GM19328 (cell line): ENCODE results near the gene C1orf105.
"Not testable (repeated sequence)": the region's sequence is repeated elsewhere in the genome, so short reads cannot be mapped to it uniquely, and the experiment has no call there.

Experiments used
- ATAC-seq: cut with Tn5 transposase; IDR thresholded peaks from one replicate; pipeline ENCODE4 v1.9.1; 2021; ENCODE audit warnings: mild to moderate bottlenecking, moderate library complexity; ENCODE audit not compliant: unreplicated experiment

C1orf105 gene

GRCh38 chr1:172484252-172484651, 63.8 kb downstream of the C1orf105 start:
- no peak for ATAC-seq

GRCh38 chr1:172485626-172486025, 65.1 kb downstream of the C1orf105 start:
- ATAC-seq, result no peak

- ATAC-seq, result no peak
Measured at GRCh38 chr1:172486805-172487454, 66.4 kb downstream of the C1orf105 start.

DNA sequence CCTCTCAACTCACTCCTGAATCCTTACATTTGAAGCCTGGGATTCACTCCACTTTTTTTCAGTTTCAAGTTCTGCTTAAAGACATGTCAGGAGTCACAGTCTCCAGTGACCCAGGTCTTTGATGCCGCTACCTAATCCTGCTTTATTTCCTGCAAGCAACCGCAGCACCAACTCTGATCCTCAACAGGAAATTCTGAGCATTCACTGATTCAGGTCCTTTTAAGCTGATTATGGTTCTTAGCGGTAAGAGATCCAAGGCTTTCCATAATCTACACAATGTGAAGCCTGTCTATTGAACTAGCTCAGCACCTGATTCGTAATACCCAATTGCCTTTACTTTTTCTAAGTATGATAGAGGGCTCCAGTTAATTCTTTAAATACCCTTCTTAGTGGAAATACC, 67.1 kb downstream of the C1orf105 start:
- ATAC-seq, result no peak

DNA sequence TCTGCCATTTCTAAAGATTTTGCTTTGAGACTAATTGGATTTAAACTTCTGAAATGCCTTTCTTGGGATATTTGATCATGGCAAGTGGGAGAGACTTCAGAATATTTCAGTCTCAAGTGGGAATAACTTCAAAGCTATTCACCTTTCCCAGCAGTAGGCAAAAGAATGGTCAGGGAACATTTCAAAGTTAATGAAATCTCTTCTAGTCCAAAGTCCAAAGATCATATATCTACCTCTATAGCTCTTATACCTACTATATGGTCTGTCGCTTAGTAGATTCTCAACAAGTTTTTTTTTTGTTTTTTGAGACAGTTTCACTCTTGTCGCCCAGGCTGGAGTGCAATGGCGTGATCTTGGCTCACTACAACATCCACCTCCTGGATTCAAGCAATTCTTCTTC, 67.9 kb downstream of the C1orf105 start:
- no peak for ATAC-seq

DNA sequence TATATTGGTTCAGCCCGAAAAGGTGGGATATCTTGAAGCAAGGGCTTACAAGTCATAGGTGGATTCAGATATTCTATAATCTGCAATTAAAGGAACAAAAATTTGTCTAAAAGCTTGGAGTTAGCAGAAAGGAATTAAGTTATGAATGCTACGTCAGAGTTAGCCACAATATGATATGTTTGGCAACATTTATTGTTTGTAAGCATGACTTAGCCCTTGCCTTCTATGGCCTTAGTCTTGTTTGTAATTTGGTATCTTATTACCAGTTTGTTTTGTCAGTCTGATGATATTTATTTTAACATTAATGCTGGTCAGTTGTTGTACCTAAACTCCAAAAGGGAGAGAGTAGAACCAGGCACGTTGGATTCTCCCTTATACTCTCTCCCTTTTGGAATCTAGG, 69.4 kb downstream of the C1orf105 start:
- ATAC-seq, result no peak

- no peak for ATAC-seq
Measured at GRCh38 chr1:172492421-172492820, 71.9 kb downstream of the C1orf105 start.

- no peak for ATAC-seq
Measured at GRCh38 chr1:172494166-172494565, 73.7 kb downstream of the C1orf105 start.

- not testable (repeated sequence) for ATAC-seq
Measured at GRCh38 chr1:172496127-172496526, 75.6 kb downstream of the C1orf105 start.

- ATAC-seq, result no peak
Measured at GRCh38 chr1:172496678-172497077, 76.2 kb downstream of the C1orf105 start.

DNA sequence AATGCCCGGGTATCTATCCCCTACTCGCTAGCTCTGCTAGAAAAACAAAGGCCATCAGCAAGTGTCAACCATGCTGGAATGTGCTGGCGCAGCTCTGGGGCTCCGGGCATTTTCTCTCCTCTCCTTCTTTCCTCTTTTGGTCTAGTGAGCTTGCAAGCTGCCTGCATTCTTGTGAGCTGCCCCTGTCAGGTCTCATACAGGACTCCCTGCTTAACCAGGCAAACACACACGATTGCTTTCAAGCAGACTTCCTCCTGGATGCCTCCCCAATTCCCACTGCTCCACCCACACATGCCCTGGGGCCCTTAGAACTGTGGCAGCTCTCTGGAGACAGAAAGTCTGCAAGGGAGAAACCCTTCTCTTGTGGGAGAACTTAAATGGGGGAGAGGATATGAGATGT, 76.7 kb downstream of the C1orf105 start:
- no peak for ATAC-seq

DNA sequence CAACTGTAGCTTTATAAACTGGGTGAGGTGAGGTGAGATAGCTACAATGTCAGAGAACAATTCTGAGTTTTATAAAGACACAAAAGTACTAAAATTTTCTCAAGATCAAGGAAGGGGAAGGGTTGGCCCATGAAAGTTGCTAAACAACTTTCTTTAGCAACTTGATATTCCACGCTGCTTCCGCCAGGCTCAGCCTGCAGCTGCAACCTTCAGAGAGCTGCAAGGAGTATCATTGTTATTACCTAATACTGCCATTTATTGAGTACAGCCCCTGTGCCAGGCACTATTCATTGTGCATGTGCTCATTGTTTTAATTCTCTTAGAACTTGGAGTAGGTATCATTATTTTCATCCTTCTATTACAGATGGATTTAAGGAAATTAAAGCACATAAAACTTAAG, 78.4 kb downstream of the C1orf105 start:
- no peak for ATAC-seq

DNA sequence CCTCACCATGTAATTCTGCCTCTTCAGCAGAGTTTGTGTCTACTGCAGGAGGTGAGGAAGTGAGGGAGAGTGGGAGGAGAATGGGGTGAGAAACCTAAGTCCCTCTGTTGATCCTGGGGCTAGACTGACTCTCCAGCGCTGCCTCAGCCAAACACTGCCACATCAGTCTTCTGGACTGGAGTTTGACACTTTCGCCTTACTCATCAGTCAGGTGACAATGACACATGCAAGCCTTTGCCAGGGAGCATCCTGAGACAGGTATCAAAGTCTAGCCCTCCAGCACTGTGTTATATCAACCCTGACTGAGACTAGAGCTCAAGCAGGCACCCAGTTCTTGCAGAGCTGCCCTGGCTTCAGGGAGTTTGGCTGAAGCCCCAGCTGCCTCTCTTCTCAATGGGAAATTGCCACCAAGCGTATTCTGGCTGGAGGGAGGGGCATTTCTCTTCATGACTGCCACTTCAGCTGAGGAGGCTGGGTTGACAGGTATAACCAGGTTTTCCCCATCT, 79.2 kb downstream of the C1orf105 start:
- ATAC-seq, result no peak

GRCh38 chr1:172500207-172500606, 79.7 kb downstream of the C1orf105 start:
- ATAC-seq, result no peak

GRCh38 chr1:172507741-172508140, 87.3 kb downstream of the C1orf105 start:
- no peak for ATAC-seq

DNA sequence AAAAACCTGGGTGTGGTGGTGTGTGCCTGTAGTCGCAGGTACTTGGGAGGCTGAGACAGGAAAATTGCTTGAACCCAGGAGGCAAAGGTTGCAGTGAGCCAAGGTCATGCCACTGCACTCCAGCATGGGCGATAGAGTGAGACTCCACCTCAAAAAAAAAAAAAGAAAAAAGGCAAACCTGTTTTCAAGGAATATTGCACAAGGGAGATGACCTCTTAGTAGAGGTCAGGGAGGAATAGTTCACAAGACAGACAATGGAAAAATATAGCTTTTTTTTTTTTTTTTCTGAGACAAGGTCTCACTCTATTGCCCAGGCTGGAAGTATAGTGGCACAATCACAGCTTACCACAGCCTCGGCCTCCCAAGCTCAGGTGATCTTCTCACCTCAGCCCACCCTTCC, 90.0 kb downstream of the C1orf105 start:
- no peak for ATAC-seq

GRCh38 chr1:172512591-172512990, 92.1 kb downstream of the C1orf105 start:
- ATAC-seq, result no peak

- no peak for ATAC-seq
Measured at GRCh38 chr1:172513479-172513878, 93.0 kb downstream of the C1orf105 start.

GRCh38 chr1:172514108-172514507, 93.6 kb downstream of the C1orf105 start:
- ATAC-seq, result no peak

DNA sequence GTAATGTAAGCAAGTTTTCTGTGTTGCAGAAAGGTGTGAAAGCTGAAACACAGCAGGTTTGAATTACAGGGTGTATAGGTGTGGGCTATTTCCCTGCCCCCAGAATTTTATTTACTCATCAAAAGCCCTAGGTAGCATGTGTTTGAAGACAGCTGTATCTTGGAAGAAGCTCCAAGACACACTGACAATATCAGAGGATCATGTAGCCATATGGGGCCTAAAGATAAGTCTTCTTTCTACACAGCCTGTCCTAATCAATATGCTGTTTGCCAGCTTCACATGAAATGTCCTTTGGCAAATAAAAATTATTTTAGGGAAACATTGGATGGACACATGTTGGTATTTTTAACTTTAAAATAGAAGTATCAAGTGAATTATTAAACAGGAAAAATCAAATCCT, 95.0 kb downstream of the C1orf105 start:
- ATAC-seq, result no peak

- no peak for ATAC-seq
Measured at GRCh38 chr1:172515927-172516326, 95.4 kb downstream of the C1orf105 start.

DNA sequence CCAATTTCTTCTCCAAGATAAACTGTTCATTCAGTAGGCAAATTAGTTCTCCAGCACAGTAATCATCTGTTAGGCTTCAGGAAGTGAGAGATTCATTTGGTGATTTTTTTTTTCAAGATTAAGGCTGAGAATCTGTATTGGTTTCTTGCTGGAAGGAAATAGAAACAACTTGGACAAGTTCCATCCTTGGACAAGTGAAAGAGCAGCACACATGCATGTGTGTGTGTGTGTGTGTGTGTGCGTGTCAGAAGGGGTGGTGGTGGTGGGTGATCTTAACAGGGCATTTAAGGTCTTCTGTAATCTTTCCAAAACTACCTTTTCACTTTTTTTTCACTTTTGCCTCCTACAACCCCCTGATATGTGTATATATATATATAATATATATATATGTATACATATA, 96.6 kb downstream of the C1orf105 start:
- ATAC-seq, result no peak

- ATAC-seq, result no peak
Measured at GRCh38 chr1:172517545-172517944, 97.1 kb downstream of the C1orf105 start.
